Measurements from ENCODE around the gene MAGEB6.
"Not testable (repeated sequence)": the region's sequence is repeated elsewhere in the genome, so short reads cannot be mapped to it uniquely, and the experiment has no call there.

The MAGEB6 gene

GRCh38 chrX:26192204-26192603, at the start of gene MAGEB6:
TSS of gene MAGEB6 (plus strand) at chrX:26192440. CDS start at chrX:26193847, 1,407 bp downstream.
- no peak for DNase-seq (ENCODE audit: low read depth)

- DNase-seq (ENCODE audit: low read depth) = no peak
These were observed 46.2 kb upstream of the MAGEB6 start for GRCh38 chrX:26146024-26146423.

DNA sequence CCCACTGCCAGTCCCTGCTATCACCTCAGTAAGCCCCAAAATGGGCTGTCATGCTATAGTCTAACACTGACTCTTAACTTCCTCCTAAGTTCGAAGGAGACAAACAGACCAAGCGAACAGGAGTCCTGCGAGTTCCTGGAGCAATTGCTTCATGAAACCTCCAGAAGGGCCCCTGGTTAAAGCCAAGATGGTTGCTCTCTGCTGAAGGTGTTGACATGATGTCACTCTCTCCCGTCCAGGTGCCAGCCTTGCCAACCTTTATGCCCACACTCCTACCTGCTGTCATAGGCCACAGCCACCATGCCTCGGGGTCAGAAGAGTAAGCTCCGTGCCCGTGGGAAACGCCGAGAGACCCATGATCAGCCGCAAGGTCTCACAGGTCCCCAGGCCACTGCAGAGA, 31.9 kb upstream of the MAGEB6 start, which contains the start of gene MAGEB6B:
Gene MAGEB6B, plus strand, starts transcription at position 301 of the 400 bp plus-strand sequence. Its CDS starts 0 bp downstream, at position 301.
- no peak for DNase-seq (ENCODE audit: low read depth)

GRCh38 chrX:26203561-26203960, 11.3 kb downstream of the MAGEB6 start:
- no peak for DNase-seq (ENCODE audit: low read depth)

DNA sequence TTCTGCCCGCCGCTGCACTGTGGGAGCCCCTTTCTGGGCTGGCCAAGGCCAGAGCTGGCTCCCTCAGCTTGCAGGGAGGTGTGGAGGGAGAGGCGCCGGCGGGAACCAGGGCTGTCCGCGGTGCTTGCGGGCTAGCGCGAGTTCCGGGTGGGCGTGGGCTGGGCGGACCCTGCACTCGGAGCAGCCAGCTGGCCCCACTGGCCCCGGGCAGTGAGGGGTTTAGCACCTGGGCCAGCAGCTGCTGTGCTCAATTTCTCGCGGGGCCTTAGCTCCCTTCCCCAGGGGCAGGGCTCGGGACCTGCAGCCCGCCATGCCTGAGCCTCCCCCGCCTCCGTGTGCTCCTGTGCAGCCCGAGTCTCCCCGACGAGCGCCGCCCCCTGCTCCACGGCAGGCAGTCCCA, 12.5 kb downstream of the MAGEB6 start:
- not testable (repeated sequence) for DNase-seq (ENCODE audit: low read depth)

DNA sequence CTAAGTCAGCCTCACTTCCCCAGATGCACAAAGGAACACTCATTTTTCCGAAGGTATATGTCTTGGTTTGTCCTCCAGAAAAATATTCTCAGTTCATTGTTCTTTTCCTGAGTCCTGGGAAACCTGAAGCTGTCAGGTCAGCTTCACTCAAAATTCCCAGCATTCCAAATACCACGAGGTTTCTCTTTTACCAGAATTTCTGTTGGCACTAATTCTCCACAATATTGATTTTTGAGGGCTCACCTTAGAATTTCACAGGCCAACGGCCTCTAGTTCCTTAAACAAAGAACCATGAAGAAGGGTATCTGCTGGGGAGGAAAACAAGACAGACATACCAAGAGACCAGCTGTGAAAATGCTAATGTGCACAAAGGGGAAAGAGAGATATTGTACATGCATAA, 15.8 kb downstream of the MAGEB6 start:
- no peak for DNase-seq (ENCODE audit: low read depth)

GRCh38 chrX:26215869-26216268, 23.6 kb downstream of the MAGEB6 start, which contains the start of gene MAGEB5:
TSS of gene MAGEB5 (plus strand) at chrX:26216169. CDS start at chrX:26217302, 1,133 bp downstream.
- no peak for DNase-seq (ENCODE audit: low read depth)

- DNase-seq (ENCODE audit: low read depth) = no peak
These were observed 27.1 kb downstream of the MAGEB6 start for GRCh38 chrX:26219351-26219750.

DNA sequence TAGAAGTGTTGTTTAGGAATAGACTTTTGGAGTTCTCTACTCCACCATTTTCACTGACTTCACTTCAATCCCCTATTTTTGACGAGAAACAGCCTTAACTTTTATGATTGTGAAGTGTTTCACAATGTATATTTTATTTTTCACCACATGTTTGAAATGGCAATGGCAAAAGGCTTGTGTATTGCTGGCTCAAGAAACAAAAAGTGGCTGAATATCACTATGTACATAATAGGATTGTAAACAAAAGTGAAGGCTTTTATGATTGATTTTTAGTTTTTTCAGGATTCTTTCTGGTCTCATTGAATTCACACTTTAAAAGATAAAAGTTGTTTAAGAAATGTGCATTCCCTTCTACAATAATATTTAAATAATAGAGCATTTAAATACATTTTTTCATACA, 41.9 kb downstream of the MAGEB6 start:
- no peak for DNase-seq (ENCODE audit: low read depth)

Data from activated T-cell treated with anti-CD3 and anti-CD28 coated beads for 24 hours (primary cell).